Erythroblast (primary cell): ENCODE data around the gene NTRK2.

ENCODE experiments used
- GATA1 ChIP-seq: IDR thresholded peaks from 2 replicates; pipeline ENCODE4 v1.6.1; 2011; ENCODE audit warnings: low read depth, mild to moderate bottlenecking, control low read depth, low read length, moderate library complexity
- POLR2A ChIP-seq: IDR thresholded peaks from 2 replicates; pipeline ENCODE4 v1.6.1; 2011; ENCODE audit warnings: mild to moderate bottlenecking, low read length

DNA sequence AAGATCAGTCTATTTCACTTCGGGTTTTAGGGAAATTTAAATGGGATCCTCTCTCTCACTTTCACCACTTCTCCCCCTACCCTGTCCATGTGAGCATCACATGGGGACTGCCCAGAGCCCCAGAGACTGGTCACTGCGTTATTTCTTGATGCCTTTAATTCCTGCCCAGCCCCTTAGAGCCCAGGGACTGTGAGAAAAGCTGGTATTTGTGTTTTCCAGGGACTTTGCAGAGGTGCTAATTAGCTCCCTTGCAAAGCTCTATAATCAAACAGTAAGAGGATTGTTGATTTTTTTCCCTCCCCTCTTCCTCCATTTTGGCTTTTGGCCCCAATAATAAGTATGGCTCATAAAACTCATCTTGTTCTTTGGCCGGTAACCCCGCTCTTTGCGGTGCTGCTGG lies 35.6 kb downstream of the NTRK2 start:
- TF ChIP-seq POLR2A (no peak), GATA1 (no peak)
